Measurements from ENCODE around the gene ANKRD53.
"Not testable (repeated sequence)": the region's sequence is repeated elsewhere in the genome, so short reads cannot be mapped to it uniquely, and the experiment has no call there.

ANKRD53 gene

DNA sequence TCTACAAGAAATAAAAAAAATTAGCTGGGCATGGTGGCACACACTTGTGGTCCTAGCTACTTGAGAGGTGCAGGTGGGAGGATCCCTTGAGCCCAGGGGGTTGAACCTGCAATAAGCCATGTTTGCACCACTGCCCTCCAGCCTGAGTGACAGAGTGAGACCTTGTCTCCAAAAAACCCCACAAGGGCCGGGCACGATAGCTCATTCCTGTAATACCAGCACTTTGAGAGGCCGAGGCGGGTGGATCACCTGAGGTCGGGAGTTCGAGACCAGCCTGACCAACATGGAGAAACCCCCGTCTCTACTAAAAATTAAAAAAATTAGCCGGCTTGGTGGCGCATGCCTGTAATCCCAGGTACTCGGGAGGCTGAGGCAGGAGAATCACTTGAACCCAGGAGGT lies 21.5 kb downstream of the ANKRD53 start:
- H3K27ac ChIP-seq (ENCODE audit: low read length); H3K36me3 ChIP-seq (ENCODE audit: control insufficient read depth, low read depth, low read length); H3K4me3 ChIP-seq (ENCODE audit: low read length); H3K9me3 ChIP-seq (ENCODE audit: control insufficient read depth, low read depth, low read length); H3K9ac ChIP-seq (ENCODE audit: low read length): not testable (repeated sequence)
- peaks cover 17% of the 10 kb centered on the region for H3K4me1 ChIP-seq (ENCODE audit: control insufficient read depth, low read depth, low read length)
- peaks cover 30% of the 10 kb centered on the region for H3K27me3 ChIP-seq (ENCODE audit: control insufficient read depth, insufficient read depth, low read length)

DNA sequence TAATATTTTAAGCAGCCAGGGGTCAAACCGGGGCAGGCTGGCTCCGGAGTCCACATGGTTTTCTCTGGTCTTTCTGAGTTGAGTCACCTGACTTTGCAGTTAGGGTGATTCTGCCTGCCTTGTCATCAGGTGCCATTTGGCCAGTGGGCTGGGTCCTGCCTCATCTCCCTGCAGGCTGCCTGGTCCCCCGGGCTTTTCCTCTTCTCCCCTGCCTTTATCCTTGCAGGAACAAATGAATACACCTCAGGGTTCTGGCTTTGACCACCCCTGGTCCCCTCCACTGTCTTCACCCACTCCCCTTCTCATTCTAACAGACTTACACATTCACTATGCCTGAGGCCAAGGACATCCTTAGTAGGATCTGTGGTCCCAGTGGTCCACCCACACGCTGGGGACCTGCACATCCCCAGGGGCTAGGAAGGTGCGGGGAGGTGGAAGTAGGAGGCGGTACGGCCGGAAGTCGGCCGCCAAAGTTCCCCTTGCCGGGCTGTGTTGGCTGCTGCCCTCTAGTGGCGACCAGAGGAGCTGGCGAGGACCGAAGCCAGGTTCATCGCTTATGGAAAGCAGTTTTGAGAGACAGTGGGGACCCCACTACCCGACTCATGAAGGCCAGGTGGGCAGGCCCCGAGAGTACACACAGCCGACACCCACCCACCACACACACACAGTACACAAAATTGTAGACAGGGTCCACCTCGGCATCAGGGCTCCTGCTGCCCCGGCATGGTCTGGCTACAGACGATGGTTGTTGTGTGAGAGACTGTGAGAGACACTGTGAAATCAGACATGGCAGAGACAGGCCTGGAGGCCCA lies 22.6 kb downstream of the ANKRD53 start:
- H3K9me3 ChIP-seq (ENCODE audit: control insufficient read depth, low read depth, low read length), result no peaks in the 10 kb centered on the region
- peaks cover 13% of the 10 kb centered on the region for H3K4me1 ChIP-seq (ENCODE audit: control insufficient read depth, low read depth, low read length)
- peak overlapping the region; percentile 19 for H3K4me3 ChIP-seq (ENCODE audit: low read length)
- no peak overlapping the region for H3K27ac ChIP-seq (ENCODE audit: low read length)
- no peaks in the 10 kb centered on the region for H3K36me3 ChIP-seq (ENCODE audit: control insufficient read depth, low read depth, low read length)
- peaks cover 25% of the 10 kb centered on the region for H3K27me3 ChIP-seq (ENCODE audit: control insufficient read depth, insufficient read depth, low read length)
- H3K9ac ChIP-seq (ENCODE audit: low read length), result no peak overlapping the region

GRCh38 chr2:71001592-71001927 lies 23.1 kb downstream of the ANKRD53 start:
- Histone ChIP-seq H3K4me1 (ENCODE audit: control insufficient read depth, low read depth, low read length) (peaks cover 13% of the 10 kb centered on the region), H3K9ac (ENCODE audit: low read length) (no peak overlapping the region), H3K9me3 (ENCODE audit: control insufficient read depth, low read depth, low read length) (no peaks in the 10 kb centered on the region), H3K4me3 (ENCODE audit: low read length) (no peak overlapping the region), H3K27ac (ENCODE audit: low read length) (no peak overlapping the region), H3K36me3 (ENCODE audit: control insufficient read depth, low read depth, low read length) (no peaks in the 10 kb centered on the region), H3K27me3 (ENCODE audit: control insufficient read depth, insufficient read depth, low read length) (peaks cover 24% of the 10 kb centered on the region)

GRCh38 chr2:71001981-71002570 lies 23.6 kb downstream of the ANKRD53 start:
- Histone ChIP-seq H3K27ac (ENCODE audit: low read length) (no peak overlapping the region), H3K36me3 (ENCODE audit: control insufficient read depth, low read depth, low read length) (no peaks in the 10 kb centered on the region), H3K9ac (ENCODE audit: low read length) (no peak overlapping the region), H3K9me3 (ENCODE audit: control insufficient read depth, low read depth, low read length) (no peaks in the 10 kb centered on the region), H3K4me3 (ENCODE audit: low read length) (peak overlapping the region; percentile 11), H3K4me1 (ENCODE audit: control insufficient read depth, low read depth, low read length) (peaks cover 13% of the 10 kb centered on the region), H3K27me3 (ENCODE audit: control insufficient read depth, insufficient read depth, low read length) (peaks cover 24% of the 10 kb centered on the region)

DNA sequence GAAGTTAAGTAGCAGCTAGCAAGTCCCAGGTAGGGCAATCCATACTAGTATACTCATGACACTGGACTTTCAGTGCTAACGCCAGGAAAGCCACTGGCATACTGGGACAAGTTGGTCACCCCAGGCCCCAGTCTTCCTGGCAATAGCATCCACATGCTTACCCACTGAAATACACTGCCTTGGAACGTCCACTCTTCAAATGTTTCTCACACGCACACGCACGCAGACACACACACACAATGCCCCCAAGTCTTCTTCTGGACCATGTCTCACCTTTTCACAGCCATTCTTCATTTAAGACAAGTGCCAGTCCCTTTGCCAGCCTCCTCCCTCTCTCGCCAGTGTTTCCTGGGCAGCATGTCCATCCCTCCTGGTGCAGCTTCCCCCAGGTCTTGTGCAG lies 25.0 kb downstream of the ANKRD53 start:
- Histone ChIP-seq H3K9me3 (ENCODE audit: control insufficient read depth, low read depth, low read length) (no peaks in the 10 kb centered on the region), H3K27ac (ENCODE audit: low read length) (no peak overlapping the region), H3K4me3 (ENCODE audit: low read length) (no peak overlapping the region), H3K27me3 (ENCODE audit: control insufficient read depth, insufficient read depth, low read length) (peaks cover 13% of the 10 kb centered on the region), H3K4me1 (ENCODE audit: control insufficient read depth, low read depth, low read length) (peaks cover 13% of the 10 kb centered on the region), H3K36me3 (ENCODE audit: control insufficient read depth, low read depth, low read length) (no peaks in the 10 kb centered on the region), H3K9ac (ENCODE audit: low read length) (no peak overlapping the region)

GRCh38 chr2:71003966-71004755 lies 25.7 kb downstream of the ANKRD53 start:
- no peak overlapping the region for H3K27ac ChIP-seq (ENCODE audit: low read length)
- no peak overlapping the region for H3K9ac ChIP-seq (ENCODE audit: low read length)
- no peaks in the 10 kb centered on the region for H3K9me3 ChIP-seq (ENCODE audit: control insufficient read depth, low read depth, low read length)
- H3K4me3 ChIP-seq (ENCODE audit: low read length), result no peak overlapping the region
- H3K4me1 ChIP-seq (ENCODE audit: control insufficient read depth, low read depth, low read length), result peaks cover 13% of the 10 kb centered on the region
- no peaks in the 10 kb centered on the region for H3K36me3 ChIP-seq (ENCODE audit: control insufficient read depth, low read depth, low read length)
- H3K27me3 ChIP-seq (ENCODE audit: control insufficient read depth, insufficient read depth, low read length), result peaks cover 6% of the 10 kb centered on the region

- no peaks in the 10 kb centered on the region for H3K27me3 ChIP-seq (ENCODE audit: control insufficient read depth, insufficient read depth, low read length)
- no peak overlapping the region for H3K27ac ChIP-seq (ENCODE audit: low read length)
- H3K9me3 ChIP-seq (ENCODE audit: control insufficient read depth, low read depth, low read length), result no peaks in the 10 kb centered on the region
- no peak overlapping the region for H3K9ac ChIP-seq (ENCODE audit: low read length)
- H3K36me3 ChIP-seq (ENCODE audit: control insufficient read depth, low read depth, low read length), result no peaks in the 10 kb centered on the region
- H3K4me3 ChIP-seq (ENCODE audit: low read length), result no peak overlapping the region
- H3K4me1 ChIP-seq (ENCODE audit: control insufficient read depth, low read depth, low read length), result peaks cover 13% of the 10 kb centered on the region
Measured at GRCh38 chr2:71004857-71005256, 26.4 kb downstream of the ANKRD53 start.

DNA sequence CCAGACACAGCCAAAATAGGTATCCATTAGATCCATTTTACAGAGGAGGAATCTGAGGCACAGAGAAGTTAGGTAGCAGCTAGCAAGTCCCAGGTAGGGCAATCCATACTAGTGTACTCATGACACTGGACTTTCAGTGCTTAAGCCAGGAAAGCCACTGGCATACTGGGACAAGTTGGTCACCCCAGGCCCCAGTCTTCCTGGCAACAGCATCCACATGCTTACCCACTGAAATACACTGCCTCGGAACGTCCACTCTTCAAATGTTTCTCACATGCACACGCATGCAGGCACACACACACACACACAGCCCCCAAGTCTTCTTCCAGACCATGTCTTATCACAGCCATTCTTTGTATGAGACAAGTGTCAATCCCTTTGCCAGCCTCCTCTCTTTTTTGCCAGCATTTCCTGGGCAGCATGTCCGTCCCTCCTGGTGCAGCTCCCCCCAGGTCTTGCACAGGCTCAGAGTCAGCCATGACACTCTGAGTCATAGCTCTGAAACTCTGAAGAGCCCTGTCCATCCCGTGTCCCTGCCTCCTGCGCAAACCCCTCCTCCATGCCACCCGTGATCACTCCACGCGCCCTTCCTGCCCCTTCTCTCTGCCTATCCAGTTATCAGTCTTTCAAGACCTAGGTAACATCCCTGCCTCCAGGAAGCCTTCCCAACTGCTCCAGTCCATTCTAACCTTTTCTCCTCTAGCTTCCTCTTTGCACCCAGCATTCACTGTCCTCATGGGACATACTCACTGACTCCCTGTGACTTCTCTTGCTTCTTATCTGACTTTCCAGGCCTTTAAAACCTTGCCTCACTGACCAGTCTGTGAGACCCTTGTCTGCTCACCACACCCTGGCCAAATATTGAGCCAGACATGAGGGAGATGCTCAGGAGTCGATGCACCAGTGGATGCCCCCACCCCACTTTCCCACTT lies 27.1 kb downstream of the ANKRD53 start:
- Histone ChIP-seq H3K27ac (ENCODE audit: low read length) (no peak overlapping the region), H3K36me3 (ENCODE audit: control insufficient read depth, low read depth, low read length) (no peaks in the 10 kb centered on the region), H3K4me3 (ENCODE audit: low read length) (no peak overlapping the region), H3K4me1 (ENCODE audit: control insufficient read depth, low read depth, low read length) (peaks cover 13% of the 10 kb centered on the region), H3K27me3 (ENCODE audit: control insufficient read depth, insufficient read depth, low read length) (no peaks in the 10 kb centered on the region), H3K9me3 (ENCODE audit: control insufficient read depth, low read depth, low read length) (no peaks in the 10 kb centered on the region), H3K9ac (ENCODE audit: low read length) (no peak overlapping the region)

GRCh38 chr2:71006323-71006722 lies 27.9 kb downstream of the ANKRD53 start:
- no peaks in the 10 kb centered on the region for H3K27me3 ChIP-seq (ENCODE audit: control insufficient read depth, insufficient read depth, low read length)
- no peak overlapping the region for H3K4me3 ChIP-seq (ENCODE audit: low read length)
- H3K9me3 ChIP-seq (ENCODE audit: control insufficient read depth, low read depth, low read length), result no peaks in the 10 kb centered on the region
- H3K9ac ChIP-seq (ENCODE audit: low read length), result no peak overlapping the region
- peaks cover 11% of the 10 kb centered on the region for H3K4me1 ChIP-seq (ENCODE audit: control insufficient read depth, low read depth, low read length)
- H3K36me3 ChIP-seq (ENCODE audit: control insufficient read depth, low read depth, low read length), result no peaks in the 10 kb centered on the region
- H3K27ac ChIP-seq (ENCODE audit: low read length), result no peak overlapping the region

GRCh38 chr2:71006955-71007799 lies 28.7 kb downstream of the ANKRD53 start:
- Histone ChIP-seq H3K27ac (ENCODE audit: low read length) (no peak overlapping the region), H3K4me3 (ENCODE audit: low read length) (no peak overlapping the region), H3K9me3 (ENCODE audit: control insufficient read depth, low read depth, low read length) (no peaks in the 10 kb centered on the region), H3K4me1 (ENCODE audit: control insufficient read depth, low read depth, low read length) (peaks cover 4% of the 10 kb centered on the region), H3K27me3 (ENCODE audit: control insufficient read depth, insufficient read depth, low read length) (no peaks in the 10 kb centered on the region), H3K9ac (ENCODE audit: low read length) (no peak overlapping the region), H3K36me3 (ENCODE audit: control insufficient read depth, low read depth, low read length) (no peaks in the 10 kb centered on the region)
